ENCODE data around the gene RNASEH2B. TPM values are rescaled to one million over a fixed set of nuclear protein-coding genes. Genes with fewer than 3 reads are reported as not detected.

RNASEH2B gene
- total and polyA plus RNA-seq, 2 experiments from 2014 or later, result 39.0 to 64.8 TPM

DNA sequence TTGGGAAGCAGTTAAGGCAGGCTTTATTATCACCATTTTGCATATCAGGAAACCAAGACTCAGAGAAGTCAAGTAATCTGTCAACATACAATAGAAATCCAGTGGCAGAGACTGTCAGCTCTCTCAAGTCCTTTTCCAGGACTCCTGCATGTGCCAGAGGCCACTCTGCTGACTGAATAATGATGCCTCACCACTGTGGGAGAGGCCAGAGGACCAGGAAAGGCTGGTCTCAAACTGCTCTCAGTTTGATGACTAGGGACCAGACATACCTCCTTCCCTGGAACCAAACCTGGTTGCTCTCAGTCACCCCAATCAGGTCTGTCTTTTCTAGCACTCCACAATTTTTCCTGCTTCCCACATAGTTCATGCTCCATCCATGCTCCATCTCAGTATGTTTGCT lies 8.0 kb downstream of the RNASEH2B start (continued):
- TF ChIP-seq, protein P1, sequence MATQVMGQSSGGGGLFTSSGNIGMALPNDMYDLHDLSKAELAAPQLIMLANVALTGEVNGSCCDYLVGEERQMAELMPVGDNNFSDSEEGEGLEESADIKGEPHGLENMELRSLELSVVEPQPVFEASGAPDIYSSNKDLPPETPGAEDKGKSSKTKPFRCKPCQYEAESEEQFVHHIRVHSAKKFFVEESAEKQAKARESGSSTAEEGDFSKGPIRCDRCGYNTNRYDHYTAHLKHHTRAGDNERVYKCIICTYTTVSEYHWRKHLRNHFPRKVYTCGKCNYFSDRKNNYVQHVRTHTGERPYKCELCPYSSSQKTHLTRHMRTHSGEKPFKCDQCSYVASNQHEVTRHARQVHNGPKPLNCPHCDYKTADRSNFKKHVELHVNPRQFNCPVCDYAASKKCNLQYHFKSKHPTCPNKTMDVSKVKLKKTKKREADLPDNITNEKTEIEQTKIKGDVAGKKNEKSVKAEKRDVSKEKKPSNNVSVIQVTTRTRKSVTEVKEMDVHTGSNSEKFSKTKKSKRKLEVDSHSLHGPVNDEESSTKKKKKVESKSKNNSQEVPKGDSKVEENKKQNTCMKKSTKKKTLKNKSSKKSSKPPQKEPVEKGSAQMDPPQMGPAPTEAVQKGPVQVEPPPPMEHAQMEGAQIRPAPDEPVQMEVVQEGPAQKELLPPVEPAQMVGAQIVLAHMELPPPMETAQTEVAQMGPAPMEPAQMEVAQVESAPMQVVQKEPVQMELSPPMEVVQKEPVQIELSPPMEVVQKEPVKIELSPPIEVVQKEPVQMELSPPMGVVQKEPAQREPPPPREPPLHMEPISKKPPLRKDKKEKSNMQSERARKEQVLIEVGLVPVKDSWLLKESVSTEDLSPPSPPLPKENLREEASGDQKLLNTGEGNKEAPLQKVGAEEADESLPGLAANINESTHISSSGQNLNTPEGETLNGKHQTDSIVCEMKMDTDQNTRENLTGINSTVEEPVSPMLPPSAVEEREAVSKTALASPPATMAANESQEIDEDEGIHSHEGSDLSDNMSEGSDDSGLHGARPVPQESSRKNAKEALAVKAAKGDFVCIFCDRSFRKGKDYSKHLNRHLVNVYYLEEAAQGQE (IDR thresholded peaks at IDR 0.05; ENCODE audit: unreplicated experiment), result no peak
- no peak for TF ChIP-seq STAT1 (IDR thresholded peaks at IDR 0.05; ENCODE audit: unreplicated experiment)
- TF ChIP-seq NANOG (IDR thresholded peaks at IDR 0.05; ENCODE audit: borderline replicate concordance), result no peak
- TF ChIP-seq, protein P2, sequence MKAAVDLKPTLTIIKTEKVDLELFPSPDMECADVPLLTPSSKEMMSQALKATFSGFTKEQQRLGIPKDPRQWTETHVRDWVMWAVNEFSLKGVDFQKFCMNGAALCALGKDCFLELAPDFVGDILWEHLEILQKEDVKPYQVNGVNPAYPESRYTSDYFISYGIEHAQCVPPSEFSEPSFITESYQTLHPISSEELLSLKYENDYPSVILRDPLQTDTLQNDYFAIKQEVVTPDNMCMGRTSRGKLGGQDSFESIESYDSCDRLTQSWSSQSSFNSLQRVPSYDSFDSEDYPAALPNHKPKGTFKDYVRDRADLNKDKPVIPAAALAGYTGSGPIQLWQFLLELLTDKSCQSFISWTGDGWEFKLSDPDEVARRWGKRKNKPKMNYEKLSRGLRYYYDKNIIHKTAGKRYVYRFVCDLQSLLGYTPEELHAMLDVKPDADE (IDR thresholded peaks at IDR 0.05), result no peak

DNA sequence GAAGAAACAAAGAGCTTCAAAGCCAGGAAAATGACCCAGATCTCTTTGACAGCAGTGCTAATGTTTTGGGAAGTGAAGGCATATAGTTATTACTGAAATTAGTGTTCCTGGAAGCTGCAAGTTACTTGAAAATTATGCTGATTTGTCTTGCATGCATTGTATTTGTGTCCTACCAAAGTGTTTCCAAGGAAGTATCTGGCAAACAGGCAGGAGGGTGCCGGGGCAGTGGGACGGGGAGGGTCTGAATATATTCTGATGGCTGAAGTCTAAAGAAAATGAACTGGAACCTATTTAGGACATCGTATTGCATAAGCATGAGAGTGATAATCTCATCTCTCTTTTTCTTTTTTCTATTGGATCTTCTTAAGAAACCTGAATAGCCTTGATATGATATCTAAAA lies 9.0 kb downstream of the RNASEH2B start:
- Histone ChIP-seq H3K36me3 (ENCODE audit: insufficient read depth) (peaks cover 11% of the 10 kb centered on the region), H3K27ac (ENCODE audit: low read depth) (no peak overlapping the region), H3K4me1 (ENCODE audit: insufficient read depth) (peaks cover 16% of the 10 kb centered on the region), H2AFZ (no peak overlapping the region), H3K27me3 (ENCODE audit: insufficient read depth) (no peaks in the 10 kb centered on the region), H3K4me2 (no peak overlapping the region), H3K4me3 (no peak overlapping the region), H3K9me2 (ENCODE audit: insufficient read depth) (no peaks in the 10 kb centered on the region), H4K20me1 (replicated peaks; ENCODE audit: insufficient read depth) (no peaks in the 10 kb centered on the region), H3K79me2 (replicated peaks; ENCODE audit: insufficient read depth) (peaks cover 62% of the 10 kb centered on the region), H3F3A (replicated peaks; ENCODE audit: low read depth) (no peaks in the 10 kb centered on the region)
- Mint-ChIP-seq H3K27ac (no peak overlapping the region), H3K36me3 (ENCODE audit: low read depth) (peaks cover 30% of the 10 kb centered on the region), H3K9me3 (peaks cover 26% of the 10 kb centered on the region), H3K4me3 (no peak overlapping the region), H3K4me1 (peaks cover 28% of the 10 kb centered on the region), H3K27me3 (ENCODE audit: insufficient read depth, low read depth, poor library complexity) (no peaks in the 10 kb centered on the region)
- no peak for TF ChIP-seq NANOG (IDR thresholded peaks at IDR 0.05; ENCODE audit: borderline replicate concordance)
- DNase-seq (ENCODE audit: low spot score), result no peak
- ATAC-seq, result no peak

DNA sequence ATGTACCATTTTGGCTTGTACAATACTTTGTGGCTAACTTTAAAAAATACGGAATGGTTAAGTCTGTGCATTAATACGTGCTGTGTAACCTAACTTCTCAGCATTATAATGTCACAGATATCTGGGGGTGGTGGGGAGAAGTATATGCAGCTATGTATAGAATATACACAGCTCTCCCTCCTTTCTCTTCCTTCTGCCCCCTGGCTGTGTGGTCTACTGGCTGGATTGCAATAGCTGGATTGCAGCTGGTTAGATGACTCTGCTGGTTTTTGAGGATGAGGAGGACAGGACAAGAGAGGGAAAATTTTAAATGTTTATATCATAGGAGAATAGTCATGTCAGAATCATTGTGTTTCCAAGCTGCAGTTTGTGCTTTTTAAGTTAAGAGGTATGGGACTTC lies 9.7 kb downstream of the RNASEH2B start:
- Histone ChIP-seq H3K4me2 (no peak overlapping the region), H3K4me1 (ENCODE audit: insufficient read depth) (peaks cover 16% of the 10 kb centered on the region), H3K9me2 (ENCODE audit: insufficient read depth) (no peaks in the 10 kb centered on the region), H3K27me3 (ENCODE audit: insufficient read depth) (no peaks in the 10 kb centered on the region), H3K4me3 (no peak overlapping the region), H2AFZ (no peak overlapping the region), H3K36me3 (ENCODE audit: insufficient read depth) (peaks cover 11% of the 10 kb centered on the region), H3K79me2 (replicated peaks; ENCODE audit: insufficient read depth) (peaks cover 59% of the 10 kb centered on the region), H3F3A (replicated peaks; ENCODE audit: low read depth) (no peaks in the 10 kb centered on the region), H3K27ac (ENCODE audit: low read depth) (no peak overlapping the region), H4K20me1 (replicated peaks; ENCODE audit: insufficient read depth) (no peaks in the 10 kb centered on the region)
- Mint-ChIP-seq H3K4me3 (no peak overlapping the region), H3K36me3 (ENCODE audit: low read depth) (peaks cover 37% of the 10 kb centered on the region), H3K27ac (no peak overlapping the region), H3K4me1 (peaks cover 24% of the 10 kb centered on the region), H3K27me3 (ENCODE audit: insufficient read depth, low read depth, poor library complexity) (no peaks in the 10 kb centered on the region), H3K9me3 (peaks cover 33% of the 10 kb centered on the region)
- no peak for ATAC-seq
- no peak for DNase-seq (ENCODE audit: low spot score)
- TF ChIP-seq STAT1 (IDR thresholded peaks at IDR 0.05; ENCODE audit: unreplicated experiment), result no peak
- TF ChIP-seq POLR2AphosphoS5 (IDR thresholded peaks at IDR 0.05; ENCODE audit: low read depth), result no peak
- TF ChIP-seq, protein P3, sequence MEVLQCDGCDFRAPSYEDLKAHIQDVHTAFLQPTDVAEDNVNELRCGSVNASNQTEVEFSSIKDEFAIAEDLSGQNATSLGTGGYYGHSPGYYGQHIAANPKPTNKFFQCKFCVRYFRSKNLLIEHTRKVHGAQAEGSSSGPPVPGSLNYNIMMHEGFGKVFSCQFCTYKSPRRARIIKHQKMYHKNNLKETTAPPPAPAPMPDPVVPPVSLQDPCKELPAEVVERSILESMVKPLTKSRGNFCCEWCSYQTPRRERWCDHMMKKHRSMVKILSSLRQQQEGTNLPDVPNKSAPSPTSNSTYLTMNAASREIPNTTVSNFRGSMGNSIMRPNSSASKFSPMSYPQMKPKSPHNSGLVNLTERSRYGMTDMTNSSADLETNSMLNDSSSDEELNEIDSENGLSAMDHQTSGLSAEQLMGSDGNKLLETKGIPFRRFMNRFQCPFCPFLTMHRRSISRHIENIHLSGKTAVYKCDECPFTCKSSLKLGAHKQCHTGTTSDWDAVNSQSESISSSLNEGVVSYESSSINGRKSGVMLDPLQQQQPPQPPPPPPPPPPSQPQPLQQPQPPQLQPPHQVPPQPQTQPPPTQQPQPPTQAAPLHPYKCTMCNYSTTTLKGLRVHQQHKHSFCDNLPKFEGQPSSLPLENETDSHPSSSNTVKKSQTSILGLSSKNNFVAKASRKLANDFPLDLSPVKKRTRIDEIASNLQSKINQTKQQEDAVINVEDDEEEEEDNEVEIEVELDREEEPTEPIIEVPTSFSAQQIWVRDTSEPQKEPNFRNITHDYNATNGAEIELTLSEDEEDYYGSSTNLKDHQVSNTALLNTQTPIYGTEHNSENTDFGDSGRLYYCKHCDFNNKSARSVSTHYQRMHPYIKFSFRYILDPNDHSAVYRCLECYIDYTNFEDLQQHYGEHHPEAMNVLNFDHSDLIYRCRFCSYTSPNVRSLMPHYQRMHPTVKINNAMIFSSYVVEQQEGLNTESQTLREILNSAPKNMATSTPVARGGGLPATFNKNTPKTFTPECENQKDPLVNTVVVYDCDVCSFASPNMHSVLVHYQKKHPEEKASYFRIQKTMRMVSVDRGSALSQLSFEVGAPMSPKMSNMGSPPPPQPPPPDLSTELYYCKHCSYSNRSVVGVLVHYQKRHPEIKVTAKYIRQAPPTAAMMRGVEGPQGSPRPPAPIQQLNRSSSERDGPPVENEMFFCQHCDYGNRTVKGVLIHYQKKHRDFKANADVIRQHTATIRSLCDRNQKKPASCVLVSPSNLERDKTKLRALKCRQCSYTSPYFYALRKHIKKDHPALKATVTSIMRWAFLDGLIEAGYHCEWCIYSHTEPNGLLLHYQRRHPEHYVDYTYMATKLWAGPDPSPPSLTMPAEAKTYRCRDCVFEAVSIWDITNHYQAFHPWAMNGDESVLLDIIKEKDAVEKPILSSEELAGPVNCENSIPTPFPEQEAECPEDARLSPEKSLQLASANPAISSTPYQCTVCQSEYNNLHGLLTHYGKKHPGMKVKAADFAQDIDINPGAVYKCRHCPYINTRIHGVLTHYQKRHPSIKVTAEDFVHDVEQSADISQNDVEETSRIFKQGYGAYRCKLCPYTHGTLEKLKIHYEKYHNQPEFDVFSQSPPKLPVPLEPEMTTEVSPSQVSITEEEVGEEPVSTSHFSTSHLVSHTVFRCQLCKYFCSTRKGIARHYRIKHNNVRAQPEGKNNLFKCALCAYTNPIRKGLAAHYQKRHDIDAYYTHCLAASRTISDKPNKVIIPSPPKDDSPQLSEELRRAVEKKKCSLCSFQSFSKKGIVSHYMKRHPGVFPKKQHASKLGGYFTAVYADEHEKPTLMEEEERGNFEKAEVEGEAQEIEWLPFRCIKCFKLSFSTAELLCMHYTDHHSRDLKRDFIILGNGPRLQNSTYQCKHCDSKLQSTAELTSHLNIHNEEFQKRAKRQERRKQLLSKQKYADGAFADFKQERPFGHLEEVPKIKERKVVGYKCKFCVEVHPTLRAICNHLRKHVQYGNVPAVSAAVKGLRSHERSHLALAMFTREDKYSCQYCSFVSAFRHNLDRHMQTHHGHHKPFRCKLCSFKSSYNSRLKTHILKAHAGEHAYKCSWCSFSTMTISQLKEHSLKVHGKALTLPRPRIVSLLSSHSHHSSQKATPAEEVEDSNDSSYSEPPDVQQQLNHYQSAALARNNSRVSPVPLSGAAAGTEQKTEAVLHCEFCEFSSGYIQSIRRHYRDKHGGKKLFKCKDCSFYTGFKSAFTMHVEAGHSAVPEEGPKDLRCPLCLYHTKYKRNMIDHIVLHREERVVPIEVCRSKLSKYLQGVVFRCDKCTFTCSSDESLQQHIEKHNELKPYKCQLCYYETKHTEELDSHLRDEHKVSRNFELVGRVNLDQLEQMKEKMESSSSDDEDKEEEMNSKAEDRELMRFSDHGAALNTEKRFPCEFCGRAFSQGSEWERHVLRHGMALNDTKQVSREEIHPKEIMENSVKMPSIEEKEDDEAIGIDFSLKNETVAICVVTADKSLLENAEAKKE (CRISPR knock-in tag; IDR thresholded peaks at IDR 0.05), result no peak
- TF ChIP-seq, protein P2 (IDR thresholded peaks at IDR 0.05), result no peak
- TF ChIP-seq CREB1 (CRISPR knock-in tag; IDR thresholded peaks at IDR 0.05; ENCODE audit: low read depth), result no peak
- no peak for TF ChIP-seq ZNF114 (CRISPR knock-in tag; IDR thresholded peaks at IDR 0.05)

Data from GM23338 (cell line).